Keratinocyte (primary cell): ENCODE data around the gene PIGM. TPM values are rescaled to one million over a fixed set of nuclear protein-coding genes. Genes with fewer than 3 reads are reported as not detected.

Experiments
- DNase-seq: peaks from one replicate; pipeline ENCODE4 v3.0.0-alpha.2; 2011; ENCODE audit warnings: low read depth, missing footprints, low spot score
- FAIRE-seq: peaks from 2 replicates; lab custom pipeline; 2011; peaks lifted over from hg19 to GRCh38; lab: Jason Lieb, UNC
- H2AFZ ChIP-seq: 2 replicates; pipeline ENCODE4 v1.6.0; 2012; ENCODE audit warnings: low read length, control low read depth, inconsistent platforms; ENCODE audit not compliant: control insufficient read depth
- H3K27ac ChIP-seq: 2 replicates; pipeline ENCODE4 v1.5.1; 2011; ENCODE audit warnings: low read length; ENCODE audit not compliant: control insufficient read depth, insufficient read depth
- H3K27me3 ChIP-seq: 3 replicates; pipeline ENCODE4 v1.6.0; 2011; ENCODE audit warnings: low read length; ENCODE audit not compliant: control insufficient read depth, insufficient read depth; ENCODE audit errors: extremely low read depth
- H3K36me3 ChIP-seq, 2 experiments: 2 replicates in 1 of 2; 3 replicates in 1 of 2; pipeline ENCODE4 v1.5.1; 2011; ENCODE audit warnings: low read length in 2 of 2, mild to moderate bottlenecking in 1 of 2; ENCODE audit not compliant: control insufficient read depth in 2 of 2, insufficient read depth in 2 of 2; ENCODE audit errors: extremely low read depth in 1 of 2
- H3K4me1 ChIP-seq: 3 replicates; pipeline ENCODE4 v1.5.1; 2011; ENCODE audit warnings: low read length; ENCODE audit not compliant: control insufficient read depth, insufficient read depth; ENCODE audit errors: extremely low read depth
- H3K4me2 ChIP-seq: 3 replicates; pipeline ENCODE4 v1.6.0; 2011; ENCODE audit warnings: low read depth, low read length; ENCODE audit not compliant: control insufficient read depth, insufficient read depth; ENCODE audit errors: extremely low read depth
- H3K4me3 ChIP-seq, 3 experiments: fragments of 200-600 bp in 1 of 3; sonication (generic) in 1 of 3; 2 replicates in 2 of 3; 3 replicates in 1 of 3; pipeline ENCODE4 v1.5.1; 2011 to 2016; ENCODE audit warnings: low read length in 3 of 3, mild to moderate bottlenecking in 3 of 3, control low read depth in 2 of 3, inconsistent platforms in 1 of 3, low read depth in 1 of 3, mixed read lengths in 1 of 3, mixed run types in 1 of 3, moderate library complexity in 1 of 3; ENCODE audit not compliant: control insufficient read depth in 2 of 3, insufficient read depth in 2 of 3; ENCODE audit errors: extremely low read depth in 1 of 3
- H3K79me2 ChIP-seq: 2 replicates; pipeline ENCODE4 v1.6.0; 2012; ENCODE audit warnings: low read length; ENCODE audit not compliant: control insufficient read depth, insufficient read depth
- H3K9ac ChIP-seq: 3 replicates; pipeline ENCODE4 v1.6.0; 2011; ENCODE audit warnings: low read length; ENCODE audit not compliant: control insufficient read depth, insufficient read depth; ENCODE audit errors: extremely low read depth
- H3K9me1 ChIP-seq: 3 replicates; pipeline ENCODE4 v1.6.0; 2011; ENCODE audit warnings: low read length; ENCODE audit not compliant: control insufficient read depth, insufficient read depth; ENCODE audit errors: extremely low read depth
- H3K9me3 ChIP-seq: 2 replicates; pipeline ENCODE4 v1.5.1; 2012; ENCODE audit warnings: low read depth, low read length; ENCODE audit not compliant: control insufficient read depth
- H4K20me1 ChIP-seq: 3 replicates; pipeline ENCODE4 v1.6.0; 2011; ENCODE audit warnings: low read length; ENCODE audit not compliant: control insufficient read depth, insufficient read depth; ENCODE audit errors: extremely low read depth
- EZH2 ChIP-seq: IDR thresholded peaks from one replicate; pipeline ENCODE4 v1.6.1; 2012; ENCODE audit warnings: inconsistent platforms, mild to moderate bottlenecking, low read length, moderate library complexity
- dilution Hi-C: fragments of 300-500 bp; cut with MboI; formaldehyde crosslinking; loops from one replicate; pipeline ENCODE4 v1.7.0; 2020; ENCODE audit warnings: low sequenced_read_pairs; ENCODE audit not compliant: extremely low pct_ligation_motif_present
- polyA plus RNA-seq, 5 experiments: library from polyadenylated mRNA; depleted of rRNA in 3 of 5; stranded (reverse) in 3 of 5; stranded (forward) in 1 of 5; unstranded in 1 of 5; fragments of >200 nt; gene quantifications; 1 replicate in 1 of 5; 2 replicates in 3 of 5; 3 replicates in 1 of 5; pipeline versions ENCODE4 v1.2.1 to v1.2.3, GENCODE V29; 2011 to 2012; ENCODE audit warnings: missing spikeins in 2 of 5, low read depth in 1 of 5, low replicate concordance in 1 of 5
- TF ChIP-seq, protein P1 (sequence below), 3 experiments: IDR thresholded peaks in 1 of 3; conservative IDR thresholded peaks in 1 of 3; optimal IDR thresholded peaks in 1 of 3; 2 replicates in 2 of 3; 3 replicates in 1 of 3; pipeline versions ENCODE3 to v1.5.1; 2011; ENCODE audit warnings: low read length in 3 of 3, mild to moderate bottlenecking in 3 of 3, moderate library complexity in 2 of 3, control low read depth in 1 of 3, inconsistent platforms in 1 of 3; ENCODE audit not compliant: insufficient read depth in 2 of 3; ENCODE audit errors: extremely low read depth in 1 of 3

Gene PIGM
- polyA plus RNA-seq, 1 donor (not counting 4 experiments of a cell fraction or from before 2014, with no cell fraction given) = 3.1 TPM

DNA sequence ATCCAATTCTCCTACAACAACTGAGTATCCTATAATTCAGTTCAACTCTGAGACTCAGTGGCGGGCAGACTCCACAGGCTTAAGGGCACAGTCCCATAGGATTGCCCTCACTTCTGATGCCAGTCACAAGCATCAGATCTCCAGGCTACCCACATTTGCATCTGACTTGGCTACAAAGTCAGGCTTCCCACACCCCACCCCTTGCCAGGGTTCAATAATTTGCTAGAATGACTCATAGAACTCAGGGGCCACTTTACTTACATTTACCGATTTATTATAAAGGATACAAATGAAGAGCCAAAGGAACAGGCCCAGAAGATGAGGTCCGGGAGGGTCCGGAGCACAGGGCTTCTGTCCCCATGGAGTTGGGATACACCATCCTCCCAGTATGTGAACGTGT, 41.8 kb downstream of the PIGM start:
- Histone ChIP-seq H3K9me1 (no peaks in the 10 kb centered on the region), H3K36me3 (no peaks in the 10 kb centered on the region), H3K9ac (no peak overlapping the region), H3K27me3 (no peaks in the 10 kb centered on the region), H4K20me1 (no peaks in the 10 kb centered on the region), H3K79me2 (no peaks in the 10 kb centered on the region), H3K4me1 (peaks cover 4% of the 10 kb centered on the region), H3K4me2 (no peak overlapping the region), H3K27ac (no peak overlapping the region), H2AFZ (no peak overlapping the region), H3K4me3 (no peak overlapping the region), H3K9me3 (no peaks in the 10 kb centered on the region)
- dilution Hi-C loops = no loop called here
- no peak for DNase-seq
- no peak for FAIRE-seq
- TF ChIP-seq, protein P1, sequence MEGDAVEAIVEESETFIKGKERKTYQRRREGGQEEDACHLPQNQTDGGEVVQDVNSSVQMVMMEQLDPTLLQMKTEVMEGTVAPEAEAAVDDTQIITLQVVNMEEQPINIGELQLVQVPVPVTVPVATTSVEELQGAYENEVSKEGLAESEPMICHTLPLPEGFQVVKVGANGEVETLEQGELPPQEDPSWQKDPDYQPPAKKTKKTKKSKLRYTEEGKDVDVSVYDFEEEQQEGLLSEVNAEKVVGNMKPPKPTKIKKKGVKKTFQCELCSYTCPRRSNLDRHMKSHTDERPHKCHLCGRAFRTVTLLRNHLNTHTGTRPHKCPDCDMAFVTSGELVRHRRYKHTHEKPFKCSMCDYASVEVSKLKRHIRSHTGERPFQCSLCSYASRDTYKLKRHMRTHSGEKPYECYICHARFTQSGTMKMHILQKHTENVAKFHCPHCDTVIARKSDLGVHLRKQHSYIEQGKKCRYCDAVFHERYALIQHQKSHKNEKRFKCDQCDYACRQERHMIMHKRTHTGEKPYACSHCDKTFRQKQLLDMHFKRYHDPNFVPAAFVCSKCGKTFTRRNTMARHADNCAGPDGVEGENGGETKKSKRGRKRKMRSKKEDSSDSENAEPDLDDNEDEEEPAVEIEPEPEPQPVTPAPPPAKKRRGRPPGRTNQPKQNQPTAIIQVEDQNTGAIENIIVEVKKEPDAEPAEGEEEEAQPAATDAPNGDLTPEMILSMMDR (optimal IDR thresholded peaks at IDR 0.05 in 1 of 3, IDR thresholded peaks at IDR 0.05 in 1 of 3, conservative IDR thresholded peaks at IDR 0.05 in 1 of 3; ENCODE audit: extremely low read depth in 1 of 3, insufficient read depth in 2 of 3, low read length in 3 of 3) = no peak
- no peak for TF ChIP-seq EZH2

DNA sequence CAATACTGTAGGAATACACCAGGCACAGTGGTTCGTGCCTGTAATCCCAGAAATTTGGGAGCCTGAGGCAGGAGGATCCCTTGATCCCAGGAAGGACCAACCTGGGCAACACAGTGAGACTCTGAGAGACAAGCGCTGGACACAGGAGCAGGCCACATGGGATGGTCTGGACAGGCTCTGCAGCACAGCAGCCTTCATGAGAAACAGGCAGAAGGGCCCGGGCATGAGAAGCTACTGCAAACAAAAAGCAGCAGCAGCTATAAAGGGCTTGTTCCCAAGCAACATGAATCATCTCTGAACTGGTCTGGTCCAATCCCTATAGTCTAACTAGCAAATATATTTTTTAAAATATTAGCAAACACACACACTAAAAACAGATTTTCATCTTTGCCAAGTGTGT, 42.2 kb downstream of the PIGM start:
- H3K27ac ChIP-seq = no peak overlapping the region
- dilution Hi-C loops = no loop called here
- no peak overlapping the region for H2AFZ ChIP-seq
- H3K4me3 ChIP-seq = no peak overlapping the region
- H3K4me1 ChIP-seq = peaks cover 4% of the 10 kb centered on the region
- FAIRE-seq (no peak), DNase-seq (no peak)
- no peak overlapping the region for H3K9ac ChIP-seq
- H3K36me3 ChIP-seq = no peaks in the 10 kb centered on the region
- TF ChIP-seq, protein P1 (optimal IDR thresholded peaks at IDR 0.05 in 1 of 3, IDR thresholded peaks at IDR 0.05 in 1 of 3, conservative IDR thresholded peaks at IDR 0.05 in 1 of 3; ENCODE audit: extremely low read depth in 1 of 3, insufficient read depth in 2 of 3, low read length in 3 of 3) = no peak
- no peaks in the 10 kb centered on the region for H3K9me1 ChIP-seq
- H4K20me1 ChIP-seq = no peaks in the 10 kb centered on the region
- H3K27me3 ChIP-seq = no peaks in the 10 kb centered on the region
- no peaks in the 10 kb centered on the region for H3K9me3 ChIP-seq
- no peaks in the 10 kb centered on the region for H3K79me2 ChIP-seq
- H3K4me2 ChIP-seq = no peak overlapping the region
